Activated B cell treated with CpG ODN at 0.5 μM for 24 hours (primary cell): Measurements from ENCODE around the gene MSH3. TPM values are rescaled to one million over a fixed set of nuclear protein-coding genes. Genes with fewer than 3 reads are reported as not detected.
"Not testable (repeated sequence)": the region's sequence is repeated elsewhere in the genome, so short reads cannot be mapped to it uniquely, and the experiment has no call there.

Source experiments
- ATAC-seq: fragments of 200-7000 bp; cut with Tn5 transposase; one replicate; pipeline ENCODE4 v1.10.0; 2021; ENCODE audit warnings: low read depth, mild to moderate bottlenecking, moderate library complexity
- CTCF ChIA-PET: fragments of 350-600 bp; sonication (Branson Sonifier 250); formaldehyde crosslinking; loops from one replicate; lab custom pipeline; 2021; ENCODE audit warnings: antibody characterized with exemption; lab: Charles Lee
- POLR2A ChIA-PET: fragments of 350-600 bp; sonication (Branson Sonifier 250); formaldehyde crosslinking; loops from one replicate; lab custom pipeline; 2021; ENCODE audit warnings: antibody characterized with exemption; lab: Charles Lee
- DNase-seq: peaks from one replicate; pipeline ENCODE4 v3.0.0; 2022
- H3K27ac Mint-ChIP-seq: one replicate; pipeline ENCODE4 v1.8.0; 2020; ENCODE audit warnings: mixed read lengths
- H3K27me3 Mint-ChIP-seq: one replicate; pipeline ENCODE4 v1.8.0; 2021; ENCODE audit warnings: mixed read lengths
- H3K36me3 Mint-ChIP-seq: one replicate; pipeline ENCODE4 v1.8.0; 2021; ENCODE audit warnings: low read depth, mixed read lengths
- H3K4me1 Mint-ChIP-seq: one replicate; pipeline ENCODE4 v1.8.0; 2021; ENCODE audit warnings: mixed read lengths
- H3K4me3 Mint-ChIP-seq: one replicate; pipeline ENCODE4 v1.8.0; 2020; ENCODE audit warnings: mild to moderate bottlenecking, mixed read lengths
- H3K9me3 Mint-ChIP-seq: one replicate; pipeline ENCODE4 v1.8.0; 2020; ENCODE audit warnings: mixed read lengths
- intact Hi-C: fragments of 100-400 bp; cut with micrococcal nuclease; formaldehyde crosslinking; loops from one replicate; pipeline ENCODE4 v1.15.1; 2024
- total RNA-seq: library from RNA; stranded (reverse); gene quantifications from 2 replicates; pipeline ENCODE4 v1.2.3, GENCODE V29; 2022
- TF ChIP-seq, protein P1 (sequence below): fragments of 200-600 bp; IDR thresholded peaks from one replicate; pipeline ENCODE4 v1.8.0; 2022; ENCODE audit warnings: antibody characterized with exemption, mild to moderate bottlenecking

Gene MSH3
- total RNA-seq, 1 donor from 2014 or later, result 24.0 TPM

DNA sequence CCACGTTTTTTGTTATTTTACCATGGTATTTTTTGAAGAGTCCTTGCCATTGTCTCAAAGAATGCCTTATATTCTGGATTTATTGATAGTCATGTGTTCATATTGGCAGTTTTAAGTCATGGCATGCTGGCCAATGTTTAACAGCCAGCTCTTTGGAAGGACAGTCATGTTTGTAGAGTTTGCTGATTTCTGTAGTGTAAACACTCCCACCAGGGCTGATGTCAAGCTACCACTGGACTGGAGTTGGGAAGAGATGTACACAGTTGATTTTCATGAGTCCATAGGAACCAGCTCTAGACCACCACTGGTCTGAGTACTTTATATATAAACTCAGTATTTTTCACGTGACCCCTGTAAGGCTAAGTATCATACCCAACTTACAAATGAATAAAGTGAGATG, 125.6 kb downstream of the MSH3 start:
- H3K36me3 Mint-ChIP-seq, result peaks cover 49% of the 10 kb centered on the region
- no peaks in the 10 kb centered on the region for H3K9me3 Mint-ChIP-seq
- no peak for DNase-seq
- no peak overlapping the region for H3K4me3 Mint-ChIP-seq
- ChIA-PET POLR2A (no interaction called here), CTCF (no interaction called here)
- ATAC-seq, result no peak
- H3K27ac Mint-ChIP-seq, result no peak overlapping the region
- TF ChIP-seq, protein P1, sequence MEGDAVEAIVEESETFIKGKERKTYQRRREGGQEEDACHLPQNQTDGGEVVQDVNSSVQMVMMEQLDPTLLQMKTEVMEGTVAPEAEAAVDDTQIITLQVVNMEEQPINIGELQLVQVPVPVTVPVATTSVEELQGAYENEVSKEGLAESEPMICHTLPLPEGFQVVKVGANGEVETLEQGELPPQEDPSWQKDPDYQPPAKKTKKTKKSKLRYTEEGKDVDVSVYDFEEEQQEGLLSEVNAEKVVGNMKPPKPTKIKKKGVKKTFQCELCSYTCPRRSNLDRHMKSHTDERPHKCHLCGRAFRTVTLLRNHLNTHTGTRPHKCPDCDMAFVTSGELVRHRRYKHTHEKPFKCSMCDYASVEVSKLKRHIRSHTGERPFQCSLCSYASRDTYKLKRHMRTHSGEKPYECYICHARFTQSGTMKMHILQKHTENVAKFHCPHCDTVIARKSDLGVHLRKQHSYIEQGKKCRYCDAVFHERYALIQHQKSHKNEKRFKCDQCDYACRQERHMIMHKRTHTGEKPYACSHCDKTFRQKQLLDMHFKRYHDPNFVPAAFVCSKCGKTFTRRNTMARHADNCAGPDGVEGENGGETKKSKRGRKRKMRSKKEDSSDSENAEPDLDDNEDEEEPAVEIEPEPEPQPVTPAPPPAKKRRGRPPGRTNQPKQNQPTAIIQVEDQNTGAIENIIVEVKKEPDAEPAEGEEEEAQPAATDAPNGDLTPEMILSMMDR, result no peak
- no peaks in the 10 kb centered on the region for H3K27me3 Mint-ChIP-seq
- no peaks in the 10 kb centered on the region for H3K4me1 Mint-ChIP-seq
- intact Hi-C loops, result no loop called here

DNA sequence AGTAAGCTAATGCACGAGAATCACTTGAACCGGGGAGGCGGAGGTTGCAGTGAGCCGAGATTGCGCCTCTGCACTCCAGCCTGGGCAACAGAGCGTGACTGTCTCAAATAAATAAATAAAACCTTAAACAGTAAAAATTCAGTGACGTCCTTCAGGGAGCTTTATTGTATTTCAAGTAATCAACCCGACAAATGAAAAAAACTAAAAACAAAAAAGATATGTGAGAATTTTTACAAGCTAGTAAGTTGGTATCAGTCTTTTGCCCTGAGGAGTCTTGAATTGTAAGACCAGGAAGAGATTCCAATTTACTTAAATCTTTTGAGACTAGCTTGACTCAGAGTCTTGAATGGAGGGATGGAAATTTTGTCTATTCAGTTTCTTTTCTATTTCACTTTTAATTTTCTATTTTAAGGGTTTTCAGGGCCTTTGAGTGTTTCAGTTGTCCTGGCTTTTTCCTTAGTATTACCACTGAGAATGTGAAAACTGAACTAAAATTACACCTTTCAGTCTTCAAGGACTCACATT, 126.4 kb downstream of the MSH3 start:
- Mint-ChIP-seq H3K36me3 (peaks cover 51% of the 10 kb centered on the region), H3K4me3 (no peak overlapping the region), H3K27me3 (no peaks in the 10 kb centered on the region), H3K4me1 (no peaks in the 10 kb centered on the region), H3K27ac (no peak overlapping the region), H3K9me3 (no peaks in the 10 kb centered on the region)
- ChIA-PET CTCF (no interaction called here), POLR2A (no interaction called here)
- TF ChIP-seq, protein P1, result no peak
- DNase-seq (no peak), ATAC-seq (no peak)
- intact Hi-C loops, result no loop called here

DNA sequence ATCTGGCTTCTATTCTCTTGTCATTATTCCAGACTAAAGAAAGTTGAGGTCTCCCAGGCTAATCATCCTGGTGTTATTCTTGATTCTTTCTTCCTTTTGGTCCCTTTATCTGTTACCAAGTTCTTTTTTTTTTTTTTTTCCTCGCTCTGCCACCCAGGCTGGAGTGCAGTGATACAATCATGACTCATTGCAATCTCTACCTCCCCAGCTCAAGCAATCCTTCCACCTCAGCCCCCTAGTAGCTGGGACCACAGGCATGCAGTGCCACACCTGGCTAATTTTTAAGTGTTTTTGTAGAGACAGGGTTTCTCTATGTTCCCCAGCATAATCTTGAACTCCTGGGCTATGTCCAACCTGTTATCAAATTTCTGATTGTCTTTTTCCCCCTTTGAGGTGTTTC, 126.9 kb downstream of the MSH3 start:
- H3K4me1 Mint-ChIP-seq, result no peaks in the 10 kb centered on the region
- H3K9me3 Mint-ChIP-seq, result no peaks in the 10 kb centered on the region
- ChIA-PET POLR2A (no interaction called here), CTCF (no interaction called here)
- H3K4me3 Mint-ChIP-seq, result no peak overlapping the region
- intact Hi-C loops, result no loop called here
- H3K36me3 Mint-ChIP-seq, result peaks cover 50% of the 10 kb centered on the region
- H3K27ac Mint-ChIP-seq, result no peak overlapping the region
- H3K27me3 Mint-ChIP-seq, result no peaks in the 10 kb centered on the region
- ATAC-seq (no peak), DNase-seq (no peak)
- TF ChIP-seq, protein P1, result no peak

GRCh38 chr5:80782626-80783025, 128.2 kb downstream of the MSH3 start:
- ATAC-seq (no peak), DNase-seq (no peak)
- no peaks in the 10 kb centered on the region for H3K9me3 Mint-ChIP-seq
- TF ChIP-seq, protein P1, result no peak
- no peaks in the 10 kb centered on the region for H3K27me3 Mint-ChIP-seq
- no peaks in the 10 kb centered on the region for H3K4me1 Mint-ChIP-seq
- no peak overlapping the region for H3K4me3 Mint-ChIP-seq
- CTCF ChIA-PET, result no interaction called here
- intact Hi-C loops, result no loop called here
- H3K36me3 Mint-ChIP-seq, result peaks cover 44% of the 10 kb centered on the region
- POLR2A ChIA-PET, result no interaction called here
- H3K27ac Mint-ChIP-seq, result no peak overlapping the region

GRCh38 chr5:80783751-80784150, 129.3 kb downstream of the MSH3 start:
- CTCF ChIA-PET, intact Hi-C loops, DNase-seq, H3K9me3 Mint-ChIP-seq, H3K27ac Mint-ChIP-seq, H3K4me1 Mint-ChIP-seq, H3K27me3 Mint-ChIP-seq, H3K4me3 Mint-ChIP-seq, POLR2A ChIA-PET, ATAC-seq: not testable (repeated sequence)
- H3K36me3 Mint-ChIP-seq, result peaks cover 40% of the 10 kb centered on the region

GRCh38 chr5:80784451-80784850, 130.0 kb downstream of the MSH3 start:
- CTCF ChIA-PET, result no interaction called here
- intact Hi-C loops, result no loop called here
- no peak overlapping the region for H3K27ac Mint-ChIP-seq
- H3K4me1 Mint-ChIP-seq, result no peaks in the 10 kb centered on the region
- no peaks in the 10 kb centered on the region for H3K27me3 Mint-ChIP-seq
- H3K36me3 Mint-ChIP-seq, result peaks cover 42% of the 10 kb centered on the region
- no peak for ATAC-seq
- no peaks in the 10 kb centered on the region for H3K9me3 Mint-ChIP-seq
- no peak overlapping the region for H3K4me3 Mint-ChIP-seq
- TF ChIP-seq, protein P1, result no peak
- DNase-seq, result no peak
- POLR2A ChIA-PET, result no interaction called here

- H3K4me3 Mint-ChIP-seq, H3K27me3 Mint-ChIP-seq, H3K9me3 Mint-ChIP-seq, POLR2A ChIA-PET, CTCF ChIA-PET, ATAC-seq, H3K27ac Mint-ChIP-seq, H3K4me1 Mint-ChIP-seq, intact Hi-C loops, DNase-seq: not testable (repeated sequence)
- peaks cover 39% of the 10 kb centered on the region for H3K36me3 Mint-ChIP-seq
Measured at GRCh38 chr5:80789319-80790016, 135.0 kb downstream of the MSH3 start.
